NCI-H69 (cell line): Measurements from ENCODE around the gene CHP2.
A peak's percentile ranks its signal among the peaks of the same experiment; 100 is the strongest.
"Not testable (repeated sequence)": the region's sequence is repeated elsewhere in the genome, so short reads cannot be mapped to it uniquely, and the experiment has no call there.

ENCODE experiments used
- DNase-seq: peaks from one replicate; lab custom pipeline; 2025; lab: John Stamatoyannopoulos, UW

Gene CHP2

GRCh38 chr16:23745263-23745662 is 9.6 kb upstream of the CHP2 start:
- DNase-seq: no peak

GRCh38 chr16:23748630-23749029 is 6.2 kb upstream of the CHP2 start:
- DNase-seq: no peak

GRCh38 chr16:23751053-23751452 is 3.8 kb upstream of the CHP2 start:
- not testable (repeated sequence) for DNase-seq

GRCh38 chr16:23753908-23754593 is 775 bp upstream of the CHP2 start:
- no peak for DNase-seq

- no peak for DNase-seq
These were observed 621 bp downstream of the CHP2 start for GRCh38 chr16:23755484-23755809.

- DNase-seq: no peak
These were observed 2.3 kb downstream of the CHP2 start for GRCh38 chr16:23757116-23757515.

- no peak for DNase-seq
These were observed 3.3 kb downstream of the CHP2 start for GRCh38 chr16:23757937-23758619.

GRCh38 chr16:23765933-23766332 is 11.1 kb downstream of the CHP2 start:
- DNase-seq: no peak

GRCh38 chr16:23768581-23768980 is 13.8 kb downstream of the CHP2 start:
- no peak for DNase-seq

GRCh38 chr16:23771027-23771426 is 16.2 kb downstream of the CHP2 start:
- DNase-seq: no peak

GRCh38 chr16:23771642-23772041 is 16.8 kb downstream of the CHP2 start:
- no peak for DNase-seq

GRCh38 chr16:23773339-23773738 is 18.5 kb downstream of the CHP2 start:
- no peak for DNase-seq

GRCh38 chr16:23781176-23781575 is 26.4 kb downstream of the CHP2 start:
- DNase-seq: no peak

- DNase-seq: no peak
These were observed 30.1 kb downstream of the CHP2 start for GRCh38 chr16:23784811-23785447.

- DNase-seq: no peak
These were observed 31.0 kb downstream of the CHP2 start for GRCh38 chr16:23785842-23786241.

GRCh38 chr16:23786964-23787561 is 32.2 kb downstream of the CHP2 start:
- no peak for DNase-seq

GRCh38 chr16:23788685-23789084 is 33.9 kb downstream of the CHP2 start:
- DNase-seq: no peak

- DNase-seq: no peak
These were observed 40.6 kb downstream of the CHP2 start for GRCh38 chr16:23795378-23795777.

- DNase-seq: no peak
These were observed 42.1 kb downstream of the CHP2 start for GRCh38 chr16:23796941-23797340.

GRCh38 chr16:23801378-23801777 is 46.6 kb downstream of the CHP2 start:
- peak; percentile 83 for DNase-seq

GRCh38 chr16:23802776-23803175 is 48.0 kb downstream of the CHP2 start:
- no peak for DNase-seq

- peak; percentile 88 for DNase-seq
These were observed 48.8 kb downstream of the CHP2 start for GRCh38 chr16:23803591-23804123.

GRCh38 chr16:23807028-23807427 is 52.2 kb downstream of the CHP2 start:
- no peak for DNase-seq
